Activated T-cell treated with anti-CD3 and anti-CD28 coated beads, Interleukin-2, amount 50 U/mL, for 24 hours (primary cell): ENCODE data around the gene RAP1GAP.
"Not testable (repeated sequence)": the region's sequence is repeated elsewhere in the genome, so short reads cannot be mapped to it uniquely, and the experiment has no call there.

Source experiments
- DNase-seq: peaks from one replicate; pipeline ENCODE4 v3.0.0-alpha.2; 2020
- H3K27ac Mint-ChIP-seq: 2 replicates; pipeline ENCODE4 v1.8.0; 2020; ENCODE audit warnings: mild to moderate bottlenecking, mixed read lengths
- H3K27me3 Mint-ChIP-seq: 2 replicates; pipeline ENCODE4 v1.8.0; 2020; ENCODE audit warnings: mixed read lengths
- H3K36me3 Mint-ChIP-seq: 2 replicates; pipeline ENCODE4 v1.8.0; 2020; ENCODE audit warnings: low read depth, mixed read lengths
- H3K4me1 Mint-ChIP-seq: 2 replicates; pipeline ENCODE4 v1.8.0; 2020; ENCODE audit warnings: low read depth, mixed read lengths
- H3K4me3 Mint-ChIP-seq: 2 replicates; pipeline ENCODE4 v1.8.0; 2020; ENCODE audit warnings: mild to moderate bottlenecking, moderate library complexity, mixed read lengths
- H3K9me3 Mint-ChIP-seq: 2 replicates; pipeline ENCODE4 v1.8.0; 2020; ENCODE audit warnings: mixed read lengths

The RAP1GAP gene

GRCh38 chr1:21689661-21690372, 20.7 kb upstream of the RAP1GAP start:
- Mint-ChIP-seq H3K4me1 (no peaks in the 10 kb centered on the region), H3K27me3 (no peaks in the 10 kb centered on the region), H3K36me3 (peaks cover 91% of the 10 kb centered on the region), H3K27ac (no peak overlapping the region), H3K4me3 (no peak overlapping the region), H3K9me3 (no peaks in the 10 kb centered on the region)
- no peak for DNase-seq

- peak overlapping the region; percentile 5 for H3K27ac Mint-ChIP-seq
- no peak overlapping the region for H3K4me3 Mint-ChIP-seq
- no peak for DNase-seq
- H3K9me3 Mint-ChIP-seq = no peaks in the 10 kb centered on the region
- H3K27me3 Mint-ChIP-seq = no peaks in the 10 kb centered on the region
- peaks cover 93% of the 10 kb centered on the region for H3K36me3 Mint-ChIP-seq
- no peaks in the 10 kb centered on the region for H3K4me1 Mint-ChIP-seq
Measured at GRCh38 chr1:21687081-21687529, 17.9 kb upstream of the RAP1GAP start.

- DNase-seq = no peak
- no peak overlapping the region for H3K4me3 Mint-ChIP-seq
- H3K36me3 Mint-ChIP-seq = peaks cover 92% of the 10 kb centered on the region
- no peaks in the 10 kb centered on the region for H3K27me3 Mint-ChIP-seq
- H3K9me3 Mint-ChIP-seq = no peaks in the 10 kb centered on the region
- H3K27ac Mint-ChIP-seq = no peak overlapping the region
- no peaks in the 10 kb centered on the region for H3K4me1 Mint-ChIP-seq
Measured at GRCh38 chr1:21685946-21686678, 17.0 kb upstream of the RAP1GAP start.

GRCh38 chr1:21681426-21681825, 12.3 kb upstream of the RAP1GAP start:
- no peak overlapping the region for H3K4me3 Mint-ChIP-seq
- peaks cover 86% of the 10 kb centered on the region for H3K36me3 Mint-ChIP-seq
- no peak for DNase-seq

GRCh38 chr1:21680918-21681317, 11.8 kb upstream of the RAP1GAP start:
- Mint-ChIP-seq H3K27ac (no peak overlapping the region), H3K4me3 (no peak overlapping the region), H3K36me3 (peaks cover 81% of the 10 kb centered on the region), H3K9me3 (no peaks in the 10 kb centered on the region), H3K4me1 (no peaks in the 10 kb centered on the region), H3K27me3 (no peaks in the 10 kb centered on the region)
- no peak for DNase-seq

More at GRCh38 chr1:21681426-21681825, 12.3 kb upstream of the RAP1GAP start:
- Mint-ChIP-seq H3K9me3 (no peaks in the 10 kb centered on the region), H3K4me1 (no peaks in the 10 kb centered on the region), H3K27ac (peak overlapping the region; percentile 63), H3K27me3 (no peaks in the 10 kb centered on the region)

GRCh38 chr1:21680381-21680780, 11.2 kb upstream of the RAP1GAP start:
- Mint-ChIP-seq H3K4me1 (no peaks in the 10 kb centered on the region), H3K27ac (no peak overlapping the region), H3K4me3 (no peak overlapping the region), H3K36me3 (peaks cover 76% of the 10 kb centered on the region), H3K9me3 (no peaks in the 10 kb centered on the region), H3K27me3 (no peaks in the 10 kb centered on the region)
- DNase-seq = no peak

GRCh38 chr1:21677168-21677567, 8.0 kb upstream of the RAP1GAP start:
- Mint-ChIP-seq H3K36me3 (peaks cover 46% of the 10 kb centered on the region), H3K27me3 (no peaks in the 10 kb centered on the region), H3K4me3 (no peak overlapping the region), H3K4me1 (peaks cover 2% of the 10 kb centered on the region), H3K9me3 (no peaks in the 10 kb centered on the region), H3K27ac (peak overlapping the region; percentile 50)
- DNase-seq = no peak

GRCh38 chr1:21674957-21675356, 5.8 kb upstream of the RAP1GAP start:
- DNase-seq = no peak
- Mint-ChIP-seq H3K4me1 (peaks cover 7% of the 10 kb centered on the region), H3K27ac (no peak overlapping the region), H3K27me3 (peaks cover 13% of the 10 kb centered on the region), H3K36me3 (peaks cover 27% of the 10 kb centered on the region), H3K9me3 (no peaks in the 10 kb centered on the region), H3K4me3 (no peak overlapping the region)

GRCh38 chr1:21673853-21674252, 4.7 kb upstream of the RAP1GAP start:
- H3K4me1 Mint-ChIP-seq = peaks cover 13% of the 10 kb centered on the region
- peaks cover 17% of the 10 kb centered on the region for H3K36me3 Mint-ChIP-seq
- not testable (repeated sequence) for H3K9me3 Mint-ChIP-seq, H3K4me3 Mint-ChIP-seq, DNase-seq, H3K27ac Mint-ChIP-seq
- peaks cover 18% of the 10 kb centered on the region for H3K27me3 Mint-ChIP-seq

- Mint-ChIP-seq H3K27me3 (peaks cover 22% of the 10 kb centered on the region), H3K9me3 (no peaks in the 10 kb centered on the region), H3K36me3 (peaks cover 12% of the 10 kb centered on the region), H3K27ac (peak overlapping the region; percentile 11), H3K4me3 (no peak overlapping the region), H3K4me1 (peaks cover 16% of the 10 kb centered on the region)
- DNase-seq = no peak
Measured at GRCh38 chr1:21673277-21673780, 4.2 kb upstream of the RAP1GAP start.

GRCh38 chr1:21672478-21673276, 3.5 kb upstream of the RAP1GAP start:
- no peak for DNase-seq
- no peaks in the 10 kb centered on the region for H3K9me3 Mint-ChIP-seq
- no peak overlapping the region for H3K4me3 Mint-ChIP-seq
- H3K27me3 Mint-ChIP-seq = peaks cover 29% of the 10 kb centered on the region
- H3K4me1 Mint-ChIP-seq = peaks cover 18% of the 10 kb centered on the region
- H3K27ac Mint-ChIP-seq = peak overlapping the region; percentile 11
- H3K36me3 Mint-ChIP-seq = peaks cover 6% of the 10 kb centered on the region

GRCh38 chr1:21671915-21672314, 2.8 kb upstream of the RAP1GAP start:
- H3K36me3 Mint-ChIP-seq = peaks cover 1% of the 10 kb centered on the region
- H3K9me3 Mint-ChIP-seq = no peaks in the 10 kb centered on the region
- H3K4me1 Mint-ChIP-seq = peaks cover 20% of the 10 kb centered on the region
- peaks cover 36% of the 10 kb centered on the region for H3K27me3 Mint-ChIP-seq
- H3K27ac Mint-ChIP-seq = no peak overlapping the region
- H3K4me3 Mint-ChIP-seq = no peak overlapping the region
- DNase-seq = no peak

- H3K27ac Mint-ChIP-seq = no peak overlapping the region
- H3K9me3 Mint-ChIP-seq = no peaks in the 10 kb centered on the region
- H3K4me3 Mint-ChIP-seq = no peak overlapping the region
- H3K4me1 Mint-ChIP-seq = peaks cover 27% of the 10 kb centered on the region
- H3K36me3 Mint-ChIP-seq = no peaks in the 10 kb centered on the region
- H3K27me3 Mint-ChIP-seq = peaks cover 43% of the 10 kb centered on the region
- no peak for DNase-seq
Measured at GRCh38 chr1:21670956-21671902, 2.1 kb upstream of the RAP1GAP start.
